Activated CD4-positive, alpha-beta T cell treated with anti-CD3 and anti-CD28 coated beads for 36 hours (primary cell): ENCODE measurements around the gene RBM17. TPM values are rescaled to one million over a fixed set of nuclear protein-coding genes. Genes with fewer than 3 reads are reported as not detected.
"Not testable (repeated sequence)": the region's sequence is repeated elsewhere in the genome, so short reads cannot be mapped to it uniquely, and the experiment has no call there.

Experiments used
- ATAC-seq: fragments of 200-7000 bp; cut with Tn5 transposase; one replicate; pipeline ENCODE4 v1.10.0; 2021; ENCODE audit warnings: mild to moderate bottlenecking, moderate library complexity
- CTCF ChIA-PET: fragments of 350-600 bp; sonication (Branson Sonifier 250); formaldehyde crosslinking; loops from one replicate; lab custom pipeline; 2021; ENCODE audit warnings: antibody characterized with exemption; lab: Charles Lee
- POLR2A ChIA-PET: fragments of 350-600 bp; sonication (Branson Sonifier 250); formaldehyde crosslinking; loops from one replicate; lab custom pipeline; 2021; ENCODE audit warnings: antibody characterized with exemption, inconsistent platforms; lab: Charles Lee
- DNase-seq: peaks from one replicate; pipeline ENCODE4 v3.0.0-alpha.2; 2020
- H3K27ac Mint-ChIP-seq: one replicate; pipeline ENCODE4 v1.8.0; 2021; ENCODE audit warnings: mixed read lengths
- H3K27me3 Mint-ChIP-seq: one replicate; pipeline ENCODE4 v1.8.0; 2021; ENCODE audit warnings: mixed read lengths
- H3K36me3 Mint-ChIP-seq: one replicate; pipeline ENCODE4 v1.8.0; 2021; ENCODE audit warnings: low read depth, mixed read lengths
- H3K4me1 Mint-ChIP-seq: one replicate; pipeline ENCODE4 v1.8.0; 2021; ENCODE audit warnings: mixed read lengths
- H3K4me3 Mint-ChIP-seq: one replicate; pipeline ENCODE4 v1.8.0; 2021; ENCODE audit warnings: mild to moderate bottlenecking, moderate library complexity, mixed read lengths
- H3K9me3 Mint-ChIP-seq: one replicate; pipeline ENCODE4 v1.8.0; 2021; ENCODE audit warnings: low read depth, mixed read lengths
- intact Hi-C, 2 experiments: fragments of 100-400 bp; cut with DNase I in 1 of 2; cut with micrococcal nuclease in 1 of 2; formaldehyde crosslinking; loops; one replicate each; pipeline versions ENCODE4 v1.14.2 to v1.15.1; 2022 to 2024; cut with DNase I, micrococcal nuclease
- total RNA-seq, 2 experiments: library from RNA; stranded (reverse); gene quantifications; one replicate each; pipeline ENCODE4 v1.2.3, GENCODE V29; 2021

RBM17 gene
- total RNA-seq, 2 experiments from 2014 or later = 206 to 246 TPM

- Mint-ChIP-seq H3K27me3 (no peaks in the 10 kb centered on the region), H3K9me3 (no peaks in the 10 kb centered on the region), H3K4me3 (no peak overlapping the region), H3K27ac (peak overlapping the region; percentile 34), H3K4me1 (peaks cover 68% of the 10 kb centered on the region), H3K36me3 (peaks cover 48% of the 10 kb centered on the region)
- intact Hi-C loops = no loop called here
- ATAC-seq = no peak
- ChIA-PET POLR2A (no interaction called here), CTCF (interaction anchor here (0.9 to 1.5 kb wide), 3 partner anchors 9 to 41 kb away, joined by 3 to 4 read pairs (median 4); no protein-coding TSS in a partner anchor)
- no peak for DNase-seq
Observed at GRCh38 chr10:6092731-6093130, 3.9 kb downstream of the RBM17 start.

GRCh38 chr10:6095810-6096570 lies 7.2 kb downstream of the RBM17 start:
- Mint-ChIP-seq H3K27ac (no peak overlapping the region), H3K27me3 (no peaks in the 10 kb centered on the region), H3K4me3 (no peak overlapping the region), H3K36me3 (peaks cover 61% of the 10 kb centered on the region), H3K9me3 (no peaks in the 10 kb centered on the region), H3K4me1 (peaks cover 63% of the 10 kb centered on the region)
- no peak for ATAC-seq
- ChIA-PET CTCF (interaction anchor here (0.6 to 1.9 kb wide), 4 partner anchors 9 to 331 kb away, joined by 3 to 7 read pairs (median 4); partner anchors contain the start of gene PFKFB3), POLR2A (no interaction called here)
- intact Hi-C loops = no loop called here
- DNase-seq = no peak

- no peaks in the 10 kb centered on the region for H3K27me3 Mint-ChIP-seq
- POLR2A ChIA-PET = no interaction called here
Observed at GRCh38 chr10:6097063-6097462, 8.2 kb downstream of the RBM17 start.

GRCh38 chr10:6098156-6098555 lies 9.3 kb downstream of the RBM17 start:
- Mint-ChIP-seq H3K27me3 (no peaks in the 10 kb centered on the region), H3K36me3 (peaks cover 65% of the 10 kb centered on the region), H3K27ac (peak overlapping the region; percentile 44), H3K4me1 (peaks cover 48% of the 10 kb centered on the region), H3K9me3 (no peaks in the 10 kb centered on the region), H3K4me3 (no peak overlapping the region)
- intact Hi-C loops = no loop called here
- ChIA-PET POLR2A (no interaction called here), CTCF (interaction anchor here (0.6 to 1.0 kb wide), 2 partner anchors 46 to 104 kb away, joined by 3 to 6 read pairs; partner anchors contain the start of gene PFKFB3)
- no peak for DNase-seq
- no peak for ATAC-seq

More at GRCh38 chr10:6097063-6097462, 8.2 kb downstream of the RBM17 start:
- Mint-ChIP-seq H3K9me3 (no peaks in the 10 kb centered on the region), H3K4me3 (no peak overlapping the region), H3K36me3 (peaks cover 63% of the 10 kb centered on the region), H3K27ac (peak overlapping the region; percentile 16), H3K4me1 (peaks cover 52% of the 10 kb centered on the region)
- no peak for DNase-seq
- CTCF ChIA-PET = interaction anchor here (0.7 to 1.5 kb wide), 4 partner anchors 10 to 483 kb away, joined by 3 to 7 read pairs (median 5); partner anchors contain the start of gene PFKFB3
- intact Hi-C loops = no loop called here
- ATAC-seq = no peak

- no peaks in the 10 kb centered on the region for H3K9me3 Mint-ChIP-seq
- intact Hi-C loops = loop anchor here in 1 of 2 experiments (10.0 kb wide), 1 partner anchor 574 kb away; no protein-coding TSS in a partner anchor
- peaks cover 30% of the 10 kb centered on the region for H3K4me1 Mint-ChIP-seq
- H3K27me3 Mint-ChIP-seq = no peaks in the 10 kb centered on the region
- no peak for ATAC-seq
- ChIA-PET POLR2A (no interaction called here), CTCF (interaction anchor here (0.9 kb wide), 1 partner anchor 14 kb away, joined by 3 read pairs; no protein-coding TSS in a partner anchor)
- H3K36me3 Mint-ChIP-seq = peaks cover 61% of the 10 kb centered on the region
- H3K4me3 Mint-ChIP-seq = no peak overlapping the region
- peak overlapping the region; percentile 66 for H3K27ac Mint-ChIP-seq
- DNase-seq = no peak
Observed at GRCh38 chr10:6100370-6100769, 11.5 kb downstream of the RBM17 start.

- Mint-ChIP-seq H3K36me3 (peaks cover 64% of the 10 kb centered on the region), H3K27me3 (no peaks in the 10 kb centered on the region), H3K27ac (no peak overlapping the region), H3K4me1 (peaks cover 23% of the 10 kb centered on the region), H3K9me3 (no peaks in the 10 kb centered on the region), H3K4me3 (no peak overlapping the region)
- DNase-seq (no peak), ATAC-seq (no peak)
- intact Hi-C loops = loop anchor here in 1 of 2 experiments (10.0 kb wide), 1 partner anchor 574 kb away; no protein-coding TSS in a partner anchor
- CTCF ChIA-PET = interaction anchor here (0.6 to 0.9 kb wide), 2 partner anchors 15 to 253 kb away, joined by 3 read pairs; no protein-coding TSS in a partner anchor
- POLR2A ChIA-PET = no interaction called here
Observed at GRCh38 chr10:6101181-6101580, 12.3 kb downstream of the RBM17 start.

GRCh38 chr10:6102128-6102527 lies 13.3 kb downstream of the RBM17 start:
- Mint-ChIP-seq H3K4me1 (peaks cover 20% of the 10 kb centered on the region), H3K9me3 (no peaks in the 10 kb centered on the region), H3K4me3 (no peak overlapping the region), H3K27ac (peak overlapping the region; percentile 21), H3K36me3 (peaks cover 66% of the 10 kb centered on the region), H3K27me3 (no peaks in the 10 kb centered on the region)
- DNase-seq (no peak), ATAC-seq (no peak)
- intact Hi-C loops = loop anchor here in 1 of 2 experiments (10.0 kb wide), 1 partner anchor 573 kb away; no protein-coding TSS in a partner anchor
- CTCF ChIA-PET = no interaction called here
- POLR2A ChIA-PET = no interaction called here

GRCh38 chr10:6103591-6103990 lies 14.8 kb downstream of the RBM17 start:
- Mint-ChIP-seq H3K36me3 (peaks cover 61% of the 10 kb centered on the region), H3K4me1 (peaks cover 17% of the 10 kb centered on the region), H3K9me3 (no peaks in the 10 kb centered on the region), H3K27ac (peak overlapping the region; percentile 59), H3K4me3 (no peak overlapping the region), H3K27me3 (no peaks in the 10 kb centered on the region)
- POLR2A ChIA-PET = no interaction called here
- no peak for ATAC-seq
- no peak for DNase-seq
- CTCF ChIA-PET = no interaction called here
- intact Hi-C loops = loop anchor here in 1 of 2 experiments (10.0 kb wide), 1 partner anchor 571 kb away; no protein-coding TSS in a partner anchor

GRCh38 chr10:6107616-6108015 lies 18.8 kb downstream of the RBM17 start:
- ATAC-seq, DNase-seq, H3K4me3 Mint-ChIP-seq, H3K27me3 Mint-ChIP-seq, POLR2A ChIA-PET, H3K9me3 Mint-ChIP-seq, H3K27ac Mint-ChIP-seq: not testable (repeated sequence)
- H3K4me1 Mint-ChIP-seq = peaks cover 27% of the 10 kb centered on the region
- peaks cover 69% of the 10 kb centered on the region for H3K36me3 Mint-ChIP-seq
- CTCF ChIA-PET = interaction anchor here (1.1 to 2.2 kb wide), 8 partner anchors 29 to 301 kb away, joined by 3 to 18 read pairs (median 5); partner anchors contain the start of gene PFKFB3
- intact Hi-C loops = loop anchor here in 1 of 2 experiments (10.0 kb wide), 1 partner anchor 567 kb away; no protein-coding TSS in a partner anchor

- POLR2A ChIA-PET = no interaction called here
- Mint-ChIP-seq H3K4me3 (no peak overlapping the region), H3K9me3 (no peaks in the 10 kb centered on the region), H3K27me3 (no peaks in the 10 kb centered on the region), H3K27ac (peak overlapping the region; percentile 32), H3K36me3 (peaks cover 69% of the 10 kb centered on the region), H3K4me1 (peaks cover 27% of the 10 kb centered on the region)
- no peak for ATAC-seq
- CTCF ChIA-PET = interaction anchor here (0.6 to 2.2 kb wide), 13 partner anchors 22 to 399 kb away, joined by 3 to 18 read pairs (median 4); partner anchors contain the start of gene PFKFB3
- no peak for DNase-seq
- intact Hi-C loops = loop anchor here in 1 of 2 experiments (10.0 kb wide), 1 partner anchor 567 kb away; no protein-coding TSS in a partner anchor
Observed at GRCh38 chr10:6108072-6108471, 19.2 kb downstream of the RBM17 start.
